SU-DHL-6 (cell line): ENCODE results near the gene RALGPS1.

Experiments
- CTCF ChIP-seq: fragments of 200-600 bp; sonication (generic); IDR thresholded peaks from one replicate; pipeline ENCODE4 v1.5.1; 2017; ENCODE audit warnings: antibody characterized with exemption, mild to moderate bottlenecking, low read length, moderate library complexity; ENCODE audit not compliant: insufficient read depth, poor library complexity, severe bottlenecking
- EZH2phosphoT487 ChIP-seq: fragments of 200-600 bp; sonication (generic), shearing (Covaris generic); conservative IDR thresholded peaks from 2 replicates; pipeline ENCODE4 v1.6.1; 2018; ENCODE audit warnings: mild to moderate bottlenecking, antibody characterized with exemption, low read length, moderate library complexity, mixed read lengths

DNA sequence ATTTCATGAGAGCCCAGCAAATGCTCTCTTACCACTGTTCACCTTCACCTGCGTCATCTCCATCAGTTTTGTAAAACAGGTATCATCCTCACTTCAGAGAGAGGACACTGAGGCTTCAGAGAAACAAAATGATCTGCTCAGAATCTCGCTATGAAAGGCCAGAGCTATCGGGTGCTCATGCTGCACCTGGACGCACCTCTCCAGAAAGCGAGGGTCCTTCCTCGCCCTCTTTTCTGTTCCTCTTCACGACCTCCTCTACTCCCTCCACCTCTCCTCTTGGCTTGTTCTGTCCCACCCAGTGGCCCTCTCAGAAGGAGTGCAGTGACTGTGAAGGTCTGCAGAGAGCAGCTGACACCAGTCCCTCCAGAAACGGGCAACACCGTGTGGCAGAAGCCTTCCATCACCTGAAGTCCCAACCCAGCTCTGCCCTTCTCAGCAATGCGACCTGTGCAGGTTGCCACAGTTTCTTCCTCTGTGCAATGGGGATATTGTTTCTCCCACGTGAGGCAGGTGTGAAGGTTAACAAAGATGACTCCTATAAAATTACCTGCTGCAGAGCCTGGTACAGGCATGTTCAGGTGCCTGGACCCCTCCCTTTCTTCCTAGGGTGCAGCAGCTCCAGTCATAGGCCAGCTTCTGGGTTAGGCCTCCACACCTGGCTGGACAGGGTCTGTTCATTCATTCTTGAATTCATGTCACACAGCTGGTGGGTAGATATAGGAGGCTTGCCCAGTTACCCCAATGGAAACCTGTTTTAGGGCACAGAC, 253.2 kb downstream of the RALGPS1 start:
- no peak for TF ChIP-seq CTCF
- no peak for TF ChIP-seq EZH2phosphoT487
